ENCODE results near the gene SEPTIN3.

The SEPTIN3 gene, protein sequence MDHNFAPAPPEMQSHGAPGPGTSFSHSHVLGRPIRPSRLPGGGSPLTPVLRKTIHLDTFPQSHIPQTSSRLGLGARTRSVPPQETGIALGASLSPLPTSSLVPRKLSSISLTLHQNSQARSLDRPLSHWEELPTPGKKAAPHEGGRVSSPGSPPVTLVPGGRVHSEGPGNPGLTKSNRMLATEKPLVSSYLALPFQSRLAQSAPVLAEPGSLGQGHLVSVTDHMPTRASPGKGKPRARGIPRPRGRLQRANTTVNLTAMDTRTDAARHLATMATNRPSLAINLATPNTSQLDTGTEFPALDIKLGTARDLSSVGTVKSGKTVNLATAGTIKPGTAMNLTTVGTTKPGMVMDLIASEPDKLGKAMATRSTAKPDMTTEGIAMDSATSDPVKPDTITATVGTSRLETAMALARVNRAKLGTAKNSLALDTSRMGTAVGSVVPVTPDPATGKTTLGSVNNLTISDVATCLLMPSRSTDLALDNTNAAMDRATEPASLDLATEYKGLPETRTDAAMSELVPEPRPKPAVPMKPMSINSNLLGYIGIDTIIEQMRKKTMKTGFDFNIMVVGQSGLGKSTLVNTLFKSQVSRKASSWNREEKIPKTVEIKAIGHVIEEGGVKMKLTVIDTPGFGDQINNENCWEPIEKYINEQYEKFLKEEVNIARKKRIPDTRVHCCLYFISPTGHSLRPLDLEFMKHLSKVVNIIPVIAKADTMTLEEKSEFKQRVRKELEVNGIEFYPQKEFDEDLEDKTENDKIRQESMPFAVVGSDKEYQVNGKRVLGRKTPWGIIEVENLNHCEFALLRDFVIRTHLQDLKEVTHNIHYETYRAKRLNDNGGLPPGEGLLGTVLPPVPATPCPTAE

DNA sequence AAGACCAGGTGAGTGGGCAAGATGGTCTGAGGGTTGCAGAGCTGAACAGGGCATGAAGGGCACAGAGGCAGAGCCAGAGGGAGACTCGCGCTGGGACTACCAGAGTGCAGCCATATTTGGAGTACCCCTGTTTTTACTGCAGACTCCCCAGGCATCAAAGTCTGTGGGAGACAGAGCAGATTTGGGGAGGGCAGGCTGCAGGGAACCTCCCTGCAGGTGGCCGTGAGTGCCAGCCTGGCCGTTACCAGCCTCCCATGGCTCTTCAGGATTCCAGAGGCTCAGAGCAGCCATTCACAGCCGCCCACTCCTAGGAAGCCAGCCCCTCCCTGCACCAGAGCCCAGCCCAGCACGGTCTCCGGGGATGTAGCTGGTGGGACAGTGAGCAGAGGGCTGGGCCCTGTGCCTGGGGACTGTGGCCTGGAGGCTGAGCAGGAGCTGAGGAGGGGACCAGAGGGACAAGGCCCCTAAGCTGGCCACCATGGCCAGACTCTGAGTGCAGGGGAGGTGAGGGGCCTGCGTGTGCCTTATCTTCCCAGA, at the start of gene SEPTIN3:
Gene SEPTIN3 (plus strand): TSS at position 334 of the 537 bp plus-strand sequence. CDS start 2,050 bp downstream, outside the sequence.
- DNase-seq = no peak

GRCh38 chr22:41920271-41920976, 48.8 kb upstream of the SEPTIN3 start:
- no peak for DNase-seq

- no peak for DNase-seq
These were observed 46.9 kb upstream of the SEPTIN3 start for GRCh38 chr22:41922328-41922727.

- DNase-seq = no peak
These were observed 46.2 kb upstream of the SEPTIN3 start for GRCh38 chr22:41922940-41923594.

DNA sequence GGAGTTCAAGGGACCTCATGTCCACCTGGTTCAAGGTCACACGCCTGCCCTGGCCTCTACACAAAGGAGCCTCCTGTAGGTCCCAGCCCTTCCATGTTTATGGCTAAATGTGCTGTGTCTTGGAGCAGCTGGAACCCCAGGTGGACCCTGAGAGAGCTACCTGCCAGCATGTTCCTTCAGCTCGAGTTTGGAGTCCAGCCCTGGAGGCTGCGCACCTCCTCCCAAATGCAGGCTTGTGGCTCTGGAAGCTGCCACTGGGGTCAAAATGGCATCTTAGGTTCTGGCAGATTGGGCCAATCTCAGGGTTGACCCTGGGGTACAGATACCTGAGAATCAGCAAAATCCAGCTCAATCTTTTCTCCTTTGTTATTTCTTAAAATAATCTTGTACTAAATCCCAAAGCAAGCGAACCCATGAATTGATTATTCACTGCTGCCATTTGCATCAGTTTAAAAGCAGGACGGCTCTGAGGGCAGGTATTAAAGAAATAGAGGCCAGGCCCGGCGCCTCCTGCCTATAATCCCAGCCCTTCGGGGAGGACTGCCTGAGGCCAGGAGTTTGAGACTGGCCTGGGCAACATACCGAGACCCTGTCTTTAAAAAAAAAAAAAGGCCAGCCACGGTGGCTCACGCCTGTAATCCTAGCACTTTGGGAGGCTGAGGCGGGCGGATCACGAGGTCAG, 45.5 kb upstream of the SEPTIN3 start:
- DNase-seq = no peak

DNA sequence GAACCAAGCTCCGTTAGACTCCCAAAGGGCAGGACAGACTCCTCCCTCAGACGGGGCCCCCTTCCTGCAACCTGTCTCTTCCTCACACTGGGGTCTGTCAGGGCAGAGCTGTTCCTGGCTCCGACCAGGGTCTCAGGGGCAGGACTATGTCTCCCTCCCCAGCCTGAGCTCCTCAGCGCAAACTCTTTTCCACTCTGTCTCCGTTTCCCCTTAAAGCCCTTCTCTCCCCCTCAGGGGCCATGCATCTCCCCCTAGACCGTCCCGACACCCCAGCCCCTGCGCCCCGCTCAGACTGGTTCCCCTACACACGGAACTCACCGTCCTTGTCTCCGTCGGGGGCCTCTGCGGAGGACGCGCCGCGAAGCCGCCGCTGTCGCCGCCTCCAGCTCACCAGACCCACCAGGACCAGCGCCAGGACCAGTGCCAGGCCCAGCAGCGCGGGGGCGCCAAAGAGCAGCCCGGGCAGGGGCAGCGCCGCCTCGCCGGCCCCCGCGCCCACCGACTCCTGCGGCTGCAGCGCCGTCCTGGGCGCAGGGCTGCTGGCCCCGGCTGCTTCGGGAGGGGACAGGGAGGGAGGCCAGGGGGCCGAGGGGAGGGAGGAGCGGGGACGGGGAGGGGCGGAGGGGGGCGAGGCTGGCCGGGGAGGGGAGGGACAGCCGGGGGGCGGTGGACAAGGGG, 43.3 kb upstream of the SEPTIN3 start:
- DNase-seq = peak; percentile 85

- no peak for DNase-seq
These were observed 41.4 kb upstream of the SEPTIN3 start for GRCh38 chr22:41927813-41928212.

GRCh38 chr22:41928593-41929417, 40.4 kb upstream of the SEPTIN3 start:
- no peak for DNase-seq

DNA sequence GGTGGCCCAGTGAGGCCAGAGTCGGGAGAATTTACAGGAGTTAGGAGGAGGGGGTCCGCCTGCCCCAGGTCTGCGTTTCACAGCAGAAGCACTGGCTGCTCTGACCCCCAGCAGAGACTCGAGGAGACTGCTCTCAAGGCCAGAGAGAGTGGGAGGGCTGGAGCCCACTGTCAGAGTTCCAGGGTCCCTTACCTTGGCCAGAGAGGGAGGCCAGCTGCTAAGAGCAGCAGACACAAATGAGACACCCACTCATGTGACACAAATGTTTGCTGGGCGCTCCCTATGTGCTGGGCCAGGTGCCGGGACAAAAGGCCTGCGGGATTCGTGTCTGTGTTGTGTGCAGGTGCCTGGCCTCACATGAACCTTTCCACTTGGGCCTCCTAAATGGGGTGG, 39.8 kb upstream of the SEPTIN3 start:
- no peak for DNase-seq

GRCh38 chr22:41931701-41932269, 37.5 kb upstream of the SEPTIN3 start:
- DNase-seq = no peak

- no peak for DNase-seq
These were observed 36.9 kb upstream of the SEPTIN3 start for GRCh38 chr22:41932353-41932752.

DNA sequence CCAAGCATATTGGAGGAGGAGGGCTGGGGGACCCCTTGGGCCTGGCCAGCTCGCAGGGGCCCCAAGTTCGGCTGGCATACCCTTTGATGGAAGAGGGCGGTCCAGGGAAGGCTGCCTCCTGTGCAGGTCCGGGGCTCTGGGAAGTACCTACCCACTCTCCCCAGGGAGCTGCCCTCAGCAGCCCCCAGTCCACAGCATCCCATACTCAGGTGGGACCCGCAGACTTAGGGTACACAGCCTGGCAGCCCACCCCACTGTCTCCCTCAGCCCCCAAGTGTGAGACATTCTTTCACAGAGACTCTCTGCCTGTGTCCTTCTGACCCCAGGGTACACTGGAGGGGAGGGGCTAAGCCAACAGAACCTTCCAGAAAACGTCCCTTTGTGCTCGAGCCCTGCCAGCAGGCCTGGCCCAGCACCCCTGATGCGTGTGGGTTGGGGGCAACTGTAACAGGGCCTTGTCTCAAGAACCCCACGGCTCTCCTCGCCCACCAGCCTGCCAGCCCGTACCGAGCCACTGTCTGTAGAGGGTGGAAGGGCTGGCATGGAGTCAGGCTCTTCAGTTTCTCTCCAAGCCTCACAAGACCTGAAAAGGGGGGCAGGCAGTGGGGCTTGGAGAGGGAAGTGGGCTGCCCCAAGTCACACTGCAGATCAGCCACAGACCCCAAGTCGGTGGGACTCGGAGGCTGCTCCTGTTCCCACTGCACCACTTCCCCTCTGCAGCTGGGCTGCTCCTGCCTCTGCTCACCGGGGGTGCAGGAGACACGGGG, 35.6 kb upstream of the SEPTIN3 start:
- no peak for DNase-seq

- DNase-seq = no peak
These were observed 34.8 kb upstream of the SEPTIN3 start for GRCh38 chr22:41934284-41935014.

GRCh38 chr22:41935015-41935351, 34.3 kb upstream of the SEPTIN3 start:
- no peak for DNase-seq

GRCh38 chr22:41935509-41935908, 33.7 kb upstream of the SEPTIN3 start:
- DNase-seq = no peak

- DNase-seq = no peak
These were observed 32.4 kb upstream of the SEPTIN3 start for GRCh38 chr22:41936894-41937169.

GRCh38 chr22:41939981-41940831, 29.0 kb upstream of the SEPTIN3 start:
- DNase-seq = peak; percentile 91
